ENCODE data around the gene KLC1.

Gene KLC1

GRCh38 chr14:103734081-103734888 is 105.3 kb downstream of the KLC1 start:
- Histone ChIP-seq H3K27me3 (replicated peaks in 2 of 5; ENCODE audit: control insufficient read depth in 4 of 5, insufficient read depth in 5 of 5, low read length in 4 of 5) (no peaks in the 10 kb centered on the region), H3K9me3 (ENCODE audit: control extremely low read depth in 1 of 5, control insufficient read depth in 4 of 5, insufficient read depth in 2 of 5, low read depth in 1 of 5, low read length in 4 of 5) (no peaks in the 10 kb centered on the region), H3K27ac (ENCODE audit: insufficient read depth in 1 of 2, low read depth in 1 of 2, low read length in 2 of 2, poor library complexity in 1 of 2, severe bottlenecking in 2 of 2) (no peak overlapping the region), H3K36me3 (ENCODE audit: control insufficient read depth in 4 of 4, insufficient read depth in 4 of 4, low read length in 3 of 4) (peaks cover 3 to 49% (median 23%) of the 10 kb centered on the region in 4 experiments), H3K4me1 (ENCODE audit: control extremely low read depth in 1 of 4, control insufficient read depth in 4 of 4, insufficient read depth in 4 of 4, low read length in 3 of 4) (peaks cover 0 to 24% (median 7%) of the 10 kb centered on the region in 4 experiments), H3K4me3 (ENCODE audit: control insufficient read depth in 1 of 7, extremely low read depth in 1 of 7, insufficient read depth in 4 of 7, low read depth in 2 of 7, low read length in 6 of 7) (no peak overlapping the region)
- ChIA-PET CTCF (interaction anchor here (1.2 to 1.8 kb wide), 5 partner anchors 8 to 28 kb away, joined by 3 to 9 read pairs (median 4); partner anchors contain the start of genes XRCC3 and ZFYVE21), POLR2A (no interaction called here)
- 97% methylated on average over 16 of the region's 23 CpGs for WGBS (ENCODE audit: insufficient coverage)
- DNase-seq: no peak

- Histone ChIP-seq H3K27ac (ENCODE audit: insufficient read depth in 1 of 2, low read depth in 1 of 2, low read length in 2 of 2, poor library complexity in 1 of 2, severe bottlenecking in 2 of 2) (no peak overlapping the region), H3K4me3 (ENCODE audit: control insufficient read depth in 1 of 7, extremely low read depth in 1 of 7, insufficient read depth in 4 of 7, low read depth in 2 of 7, low read length in 6 of 7) (no peak overlapping the region), H3K9me3 (ENCODE audit: control extremely low read depth in 1 of 5, control insufficient read depth in 4 of 5, insufficient read depth in 2 of 5, low read depth in 1 of 5, low read length in 4 of 5) (no peaks in the 10 kb centered on the region), H3K4me1 (ENCODE audit: control extremely low read depth in 1 of 4, control insufficient read depth in 4 of 4, insufficient read depth in 4 of 4, low read length in 3 of 4) (peaks cover 0 to 17% (median 4%) of the 10 kb centered on the region in 4 experiments), H3K27me3 (replicated peaks in 2 of 5; ENCODE audit: control insufficient read depth in 4 of 5, insufficient read depth in 5 of 5, low read length in 4 of 5) (no peaks in the 10 kb centered on the region), H3K36me3 (ENCODE audit: control insufficient read depth in 4 of 4, insufficient read depth in 4 of 4, low read length in 3 of 4) (peaks cover 3 to 45% (median 21%) of the 10 kb centered on the region in 4 experiments)
- CTCF ChIA-PET: interaction anchor here (0.9 to 1.8 kb wide), 5 partner anchors 8 to 228 kb away, joined by 3 to 5 read pairs (median 3); partner anchors contain the start of genes XRCC3 and ZFYVE21
- POLR2A ChIA-PET: no interaction called here
- 89% methylated on average over 10 of the region's 12 CpGs for WGBS (ENCODE audit: insufficient coverage)
- DNase-seq: no peak
These were observed 106.0 kb downstream of the KLC1 start for GRCh38 chr14:103735022-103735421.

GRCh38 chr14:103735439-103735814 is 106.4 kb downstream of the KLC1 start:
- Histone ChIP-seq H3K4me3 (ENCODE audit: control insufficient read depth in 1 of 7, extremely low read depth in 1 of 7, insufficient read depth in 4 of 7, low read depth in 2 of 7, low read length in 6 of 7) (no peak overlapping the region), H3K27ac (ENCODE audit: insufficient read depth in 1 of 2, low read depth in 1 of 2, low read length in 2 of 2, poor library complexity in 1 of 2, severe bottlenecking in 2 of 2) (no peak overlapping the region), H3K27me3 (replicated peaks in 2 of 5; ENCODE audit: control insufficient read depth in 4 of 5, insufficient read depth in 5 of 5, low read length in 4 of 5) (no peaks in the 10 kb centered on the region), H3K9me3 (ENCODE audit: control extremely low read depth in 1 of 5, control insufficient read depth in 4 of 5, insufficient read depth in 2 of 5, low read depth in 1 of 5, low read length in 4 of 5) (no peaks in the 10 kb centered on the region), H3K4me1 (ENCODE audit: control extremely low read depth in 1 of 4, control insufficient read depth in 4 of 4, insufficient read depth in 4 of 4, low read length in 3 of 4) (peaks cover 0 to 13% (median 2%) of the 10 kb centered on the region in 4 experiments), H3K36me3 (ENCODE audit: control insufficient read depth in 4 of 4, insufficient read depth in 4 of 4, low read length in 3 of 4) (peaks cover 3 to 43% (median 20%) of the 10 kb centered on the region in 4 experiments)
- POLR2A ChIA-PET: no interaction called here
- WGBS (ENCODE audit: insufficient coverage): 100% methylated on average over 4 of the region's 7 CpGs
- no peak for DNase-seq
- CTCF ChIA-PET: interaction anchor here (0.9 to 1.5 kb wide), 5 partner anchors 9 to 229 kb away, joined by 3 to 4 read pairs (median 3); no protein-coding TSS in a partner anchor

- WGBS (ENCODE audit: insufficient coverage): 98% methylated on average over 20 of the region's 22 CpGs
- no peak for DNase-seq
- CTCF ChIA-PET: interaction anchor here (0.9 to 1.3 kb wide), 3 partner anchors 11 to 29 kb away, joined by 3 to 4 read pairs (median 3); no protein-coding TSS in a partner anchor
- H3K36me3 ChIP-seq (ENCODE audit: control insufficient read depth in 4 of 4, insufficient read depth in 4 of 4, low read length in 3 of 4): peaks cover 3 to 41% (median 20%) of the 10 kb centered on the region in 4 experiments
- POLR2A ChIA-PET: no interaction called here
- no peak overlapping the region for H3K27ac ChIP-seq (ENCODE audit: insufficient read depth in 1 of 2, low read depth in 1 of 2, low read length in 2 of 2, poor library complexity in 1 of 2, severe bottlenecking in 2 of 2)
- peaks cover 0 to 9% (median 0%) of the 10 kb centered on the region in 4 experiments for H3K4me1 ChIP-seq (ENCODE audit: control extremely low read depth in 1 of 4, control insufficient read depth in 4 of 4, insufficient read depth in 4 of 4, low read length in 3 of 4)
- no peak overlapping the region for H3K4me3 ChIP-seq (ENCODE audit: control insufficient read depth in 1 of 7, extremely low read depth in 1 of 7, insufficient read depth in 4 of 7, low read depth in 2 of 7, low read length in 6 of 7)
- H3K27me3 ChIP-seq (replicated peaks in 2 of 5; ENCODE audit: control insufficient read depth in 4 of 5, insufficient read depth in 5 of 5, low read length in 4 of 5): no peaks in the 10 kb centered on the region
- H3K9me3 ChIP-seq (ENCODE audit: control extremely low read depth in 1 of 5, control insufficient read depth in 4 of 5, insufficient read depth in 2 of 5, low read depth in 1 of 5, low read length in 4 of 5): no peaks in the 10 kb centered on the region
These were observed 107.0 kb downstream of the KLC1 start for GRCh38 chr14:103735815-103736545.

- POLR2A ChIA-PET: no interaction called here
These were observed 107.8 kb downstream of the KLC1 start for GRCh38 chr14:103736546-103737431.

GRCh38 chr14:103737432-103738045 is 108.5 kb downstream of the KLC1 start:
- H3K27ac ChIP-seq (ENCODE audit: insufficient read depth in 1 of 2, low read depth in 1 of 2, low read length in 2 of 2, poor library complexity in 1 of 2, severe bottlenecking in 2 of 2): no peak overlapping the region
- no peaks in the 10 kb centered on the region for H3K27me3 ChIP-seq (replicated peaks in 2 of 5; ENCODE audit: control insufficient read depth in 4 of 5, insufficient read depth in 5 of 5, low read length in 4 of 5)
- DNase-seq: no peak
- H3K9me3 ChIP-seq (ENCODE audit: control extremely low read depth in 1 of 5, control insufficient read depth in 4 of 5, insufficient read depth in 2 of 5, low read depth in 1 of 5, low read length in 4 of 5): no peaks in the 10 kb centered on the region
- no peak overlapping the region for H3K4me3 ChIP-seq (ENCODE audit: control insufficient read depth in 1 of 7, extremely low read depth in 1 of 7, insufficient read depth in 4 of 7, low read depth in 2 of 7, low read length in 6 of 7)
- WGBS (ENCODE audit: insufficient coverage): 97% methylated on average over 14 of the region's 16 CpGs
- peaks cover 2 to 31% (median 15%) of the 10 kb centered on the region in 4 experiments for H3K36me3 ChIP-seq (ENCODE audit: control insufficient read depth in 4 of 4, insufficient read depth in 4 of 4, low read length in 3 of 4)
- peaks cover 0 to 7% (median 1%) of the 10 kb centered on the region in 4 experiments for H3K4me1 ChIP-seq (ENCODE audit: control extremely low read depth in 1 of 4, control insufficient read depth in 4 of 4, insufficient read depth in 4 of 4, low read length in 3 of 4)
- ChIA-PET POLR2A (no interaction called here), CTCF (interaction anchor here (1.2 kb wide), 1 partner anchor 9 kb away, joined by 3 read pairs; no protein-coding TSS in a partner anchor)

More at GRCh38 chr14:103736546-103737431, 107.8 kb downstream of the KLC1 start:
- 96% methylated on average over 6 of the region's 10 CpGs for WGBS (ENCODE audit: insufficient coverage)
- no peak overlapping the region for H3K4me3 ChIP-seq (ENCODE audit: control insufficient read depth in 1 of 7, extremely low read depth in 1 of 7, insufficient read depth in 4 of 7, low read depth in 2 of 7, low read length in 6 of 7)
- no peaks in the 10 kb centered on the region for H3K9me3 ChIP-seq (ENCODE audit: control extremely low read depth in 1 of 5, control insufficient read depth in 4 of 5, insufficient read depth in 2 of 5, low read depth in 1 of 5, low read length in 4 of 5)
- no peaks in the 10 kb centered on the region for H3K27me3 ChIP-seq (replicated peaks in 2 of 5; ENCODE audit: control insufficient read depth in 4 of 5, insufficient read depth in 5 of 5, low read length in 4 of 5)
- CTCF ChIA-PET: interaction anchor here (0.9 to 1.2 kb wide), 2 partner anchors 10 to 19 kb away, joined by 3 read pairs; no protein-coding TSS in a partner anchor
- H3K36me3 ChIP-seq (ENCODE audit: control insufficient read depth in 4 of 4, insufficient read depth in 4 of 4, low read length in 3 of 4): peaks cover 3 to 38% (median 19%) of the 10 kb centered on the region in 4 experiments
- no peak for DNase-seq
- no peak overlapping the region for H3K27ac ChIP-seq (ENCODE audit: insufficient read depth in 1 of 2, low read depth in 1 of 2, low read length in 2 of 2, poor library complexity in 1 of 2, severe bottlenecking in 2 of 2)
- peaks cover 0 to 7% (median 1%) of the 10 kb centered on the region in 4 experiments for H3K4me1 ChIP-seq (ENCODE audit: control extremely low read depth in 1 of 4, control insufficient read depth in 4 of 4, insufficient read depth in 4 of 4, low read length in 3 of 4)
